H1 (cell line): ENCODE data around the gene HDAC9. TPM values are rescaled to one million over a fixed set of nuclear protein-coding genes. Genes with fewer than 3 reads are reported as not detected.

Experiments used
- CTCF ChIA-PET: fragments of 300-600 bp; sonication (Branson Sonifier 250); formaldehyde crosslinking; loops from one replicate; lab custom pipeline; 2021; ENCODE audit not compliant: partially characterized antibody; lab: Charles Lee
- POLR2A ChIA-PET: fragments of 300-600 bp; sonication (Branson Sonifier 250); formaldehyde crosslinking; loops from one replicate; lab custom pipeline; 2021; ENCODE audit warnings: inconsistent platforms; ENCODE audit not compliant: partially characterized antibody; lab: Charles Lee
- DNase-seq, 2 experiments: peaks; one replicate each; pipeline versions ENCODE4 v3.0.0 to v3.0.0-alpha.2; 2010 to 2022; ENCODE audit warnings: low spot score in 2 of 2, low read depth in 1 of 2, mixed read lengths in 1 of 2
- FAIRE-seq: peaks from 2 replicates; lab custom pipeline; 2011; peaks lifted over from hg19 to GRCh38; lab: Jason Lieb, UNC
- H2AFZ ChIP-seq: 2 replicates; pipeline ENCODE4 v1.8.1; 2012; ENCODE audit warnings: low read length, inconsistent platforms
- H2AK5ac ChIP-seq: 2 replicates; pipeline ENCODE4 v1.6.1; 2013; ENCODE audit warnings: low read depth, low read length
- H2BK120ac ChIP-seq: replicated peaks from 2 replicates; pipeline ENCODE3; 2013; ENCODE audit warnings: low read depth, low read length, inconsistent platforms
- H2BK12ac ChIP-seq: 2 replicates; pipeline ENCODE4 v1.6.1; 2013; ENCODE audit warnings: low read depth, low read length
- H2BK15ac ChIP-seq: 2 replicates; pipeline ENCODE4 v1.6.1; 2013; ENCODE audit warnings: low read length
- H2BK20ac ChIP-seq: 2 replicates; pipeline ENCODE4 v1.6.1; 2013; ENCODE audit warnings: low read length
- H2BK5ac ChIP-seq: 2 replicates; pipeline ENCODE4 v1.6.1; 2013; ENCODE audit warnings: low read depth, low read length
- H3K14ac ChIP-seq: 2 replicates; pipeline ENCODE4 v1.6.1; 2013; ENCODE audit warnings: inconsistent platforms; ENCODE audit not compliant: insufficient read length
- H3K18ac ChIP-seq: 2 replicates; pipeline ENCODE4 v1.6.1; 2013; ENCODE audit warnings: low read length; ENCODE audit errors: extremely low read depth
- H3K23ac ChIP-seq: 2 replicates; pipeline ENCODE4 v1.6.1; 2013; ENCODE audit warnings: inconsistent platforms; ENCODE audit not compliant: insufficient read length
- H3K23me2 ChIP-seq: 2 replicates; pipeline ENCODE4 v1.6.1; 2013; ENCODE audit warnings: low read depth, low read length
- H3K27ac ChIP-seq: 2 replicates; pipeline ENCODE4 v1.6.1; 2011; ENCODE audit warnings: low read depth, low read length, inconsistent platforms
- H3K27me3 ChIP-seq, 4 experiments: replicated peaks in 1 of 4; 1 replicate in 1 of 4; 2 replicates in 3 of 4; pipeline versions ENCODE4 v1.6.1 to v1.8.1; 2011 to 2013; ENCODE audit warnings: low read length in 3 of 4, mild to moderate bottlenecking in 3 of 4, inconsistent platforms in 2 of 4, mixed read lengths in 2 of 4, moderate library complexity in 1 of 4; ENCODE audit not compliant: control insufficient read depth in 3 of 4, insufficient read depth in 3 of 4; ENCODE audit errors: extremely low read depth in 1 of 4
- H3K36me3 ChIP-seq, 4 experiments: 2 replicates each; pipeline versions ENCODE4 v1.6.1 to v1.8.1; 2011 to 2013; ENCODE audit warnings: mild to moderate bottlenecking in 4 of 4, low read length in 3 of 4, moderate library complexity in 2 of 4, control low read depth in 1 of 4, inconsistent platforms in 1 of 4; ENCODE audit not compliant: insufficient read depth in 4 of 4, control insufficient read depth in 2 of 4
- H3K4ac ChIP-seq: replicated peaks from 2 replicates; pipeline ENCODE3; 2013; ENCODE audit warnings: low read length, low read depth, mixed read lengths, inconsistent platforms; ENCODE audit not compliant: insufficient read length
- H3K4me1 ChIP-seq, 4 experiments: replicated peaks in 1 of 4; 1 replicate in 1 of 4; 2 replicates in 3 of 4; pipeline versions ENCODE4 v1.6.1 to v1.8.1; 2011 to 2013; ENCODE audit warnings: low read length in 3 of 4, inconsistent platforms in 2 of 4, mixed read lengths in 1 of 4; ENCODE audit not compliant: insufficient read depth in 4 of 4, control insufficient read depth in 3 of 4
- H3K4me2 ChIP-seq, 2 experiments: 2 replicates each; pipeline versions ENCODE4 v1.6.1 to v1.8.1; 2011 to 2013; ENCODE audit warnings: low read depth in 2 of 2, low read length in 2 of 2, control low read depth in 1 of 2, inconsistent platforms in 1 of 2, mild to moderate bottlenecking in 1 of 2; ENCODE audit not compliant: insufficient read depth in 1 of 2
- H3K4me3 ChIP-seq, 4 experiments: fragments of 200-600, 300-600 bp in 1 of 4; sonication (generic), shearing (Covaris generic), sonication (Bioruptor Twin) in 1 of 4; 2 replicates each; pipeline versions ENCODE4 v1.5.1 to v1.8.1; 2011 to 2016; ENCODE audit warnings: low read length in 4 of 4, low read depth in 3 of 4, control low read depth in 2 of 4, inconsistent platforms in 2 of 4, mild to moderate bottlenecking in 2 of 4, mixed read lengths in 1 of 4, moderate library complexity in 1 of 4; ENCODE audit not compliant: insufficient read depth in 2 of 4; ENCODE audit errors: extremely low read depth in 1 of 4
- H3K56ac ChIP-seq: replicated peaks from 2 replicates; pipeline ENCODE3; 2013; ENCODE audit warnings: low read depth, mild to moderate bottlenecking, mixed read lengths, low read length, inconsistent platforms; ENCODE audit not compliant: insufficient read length
- H3K79me1 ChIP-seq: 2 replicates; pipeline ENCODE4 v1.6.1; 2013; ENCODE audit warnings: low read depth, low read length, control low read depth
- H3K79me2 ChIP-seq, 2 experiments: 2 replicates each; pipeline versions ENCODE4 v1.6.1 to v1.8.1; 2012 to 2013; ENCODE audit warnings: low read length in 2 of 2, mild to moderate bottlenecking in 2 of 2, inconsistent platforms in 1 of 2; ENCODE audit not compliant: insufficient read depth in 2 of 2, control insufficient read depth in 1 of 2
- H3K9ac ChIP-seq, 4 experiments: replicated peaks in 1 of 4; 1 replicate in 1 of 4; 2 replicates in 3 of 4; pipeline versions ENCODE4 v1.6.1 to v1.8.1; 2011 to 2013; ENCODE audit warnings: low read depth in 3 of 4, low read length in 3 of 4, control low read depth in 2 of 4, mild to moderate bottlenecking in 2 of 4, moderate library complexity in 2 of 4, inconsistent platforms in 1 of 4; ENCODE audit errors: extremely low read depth in 1 of 4
- H3K9me3 ChIP-seq, 2 experiments: 2 replicates each; pipeline versions ENCODE4 v1.6.1 to v1.8.1; 2012 to 2013; ENCODE audit warnings: mild to moderate bottlenecking in 2 of 2, moderate library complexity in 2 of 2, control low read depth in 1 of 2, inconsistent platforms in 1 of 2, low read depth in 1 of 2, low read length in 1 of 2, mixed read lengths in 1 of 2; ENCODE audit not compliant: insufficient read depth in 2 of 2
- H4K20me1 ChIP-seq, 2 experiments: replicated peaks in 1 of 2; 2 replicates each; pipeline versions ENCODE3 to v1.8.1; 2011 to 2013; ENCODE audit warnings: inconsistent platforms in 2 of 2, low read length in 2 of 2, mild to moderate bottlenecking in 1 of 2; ENCODE audit not compliant: insufficient read depth in 2 of 2, control insufficient read depth in 1 of 2
- H4K5ac ChIP-seq: 2 replicates; pipeline ENCODE4 v1.6.1; 2013; ENCODE audit warnings: low read length, low read depth, mixed read lengths, inconsistent platforms; ENCODE audit not compliant: insufficient read length
- H4K8ac ChIP-seq: 2 replicates; pipeline ENCODE4 v1.8.0; 2013; ENCODE audit warnings: mild to moderate bottlenecking, moderate library complexity, low read length, inconsistent platforms; ENCODE audit not compliant: insufficient read depth; ENCODE audit errors: extremely low read depth
- H4K91ac ChIP-seq: replicated peaks from 2 replicates; pipeline ENCODE3; 2013; ENCODE audit warnings: low read length, mixed read lengths, inconsistent platforms; ENCODE audit not compliant: insufficient read length
- BCL11A ChIP-seq, 2 experiments: IDR thresholded peaks; one replicate each; pipeline ENCODE4 v1.6.1; 2011; ENCODE audit warnings: low read depth in 2 of 2, low read length in 2 of 2, mild to moderate bottlenecking in 2 of 2
- KDM1A ChIP-seq: fragments of 200-600, 300-600 bp; sonication (generic); IDR thresholded peaks from 2 replicates; pipeline ENCODE4 v1.7.1; 2016; ENCODE audit warnings: mild to moderate bottlenecking, low read length, borderline replicate concordance
- polyA plus RNA-seq, 7 experiments: library from polyadenylated mRNA; depleted of rRNA in 3 of 7; stranded (reverse) in 5 of 7; unstranded in 2 of 7; fragments of >200 nt in 5 of 7; fragments of 200-250 nt in 2 of 7; gene quantifications; 1 replicate in 5 of 7; 2 replicates in 1 of 7; 4 replicates in 1 of 7; pipeline versions ENCODE4 v1.2.1 to v1.2.3, GENCODE V29; 2011 to 2013; ENCODE audit warnings: missing spikeins in 2 of 7, mixed read lengths in 2 of 7
- total RNA-seq: library from RNA; stranded (reverse); fragmentation: NEBNext Ultra II Directional; extraction: Animal tissue kit (Norgen Biotek cat#: 25700); gene quantifications from 2 replicates; pipeline ENCODE4 v1.2.1, GENCODE V29; 2021
- TF ChIP-seq, protein P1 (sequence below): IDR thresholded peaks from 2 replicates; pipeline ENCODE4 v1.6.1; 2012; ENCODE audit warnings: inconsistent platforms

The HDAC9 gene
- total and polyA plus RNA-seq, 2 of the 8 experiments (the other 6 are each of a cell fraction or from before 2014, with no cell fraction given): 9.5 to 13.1 TPM

DNA sequence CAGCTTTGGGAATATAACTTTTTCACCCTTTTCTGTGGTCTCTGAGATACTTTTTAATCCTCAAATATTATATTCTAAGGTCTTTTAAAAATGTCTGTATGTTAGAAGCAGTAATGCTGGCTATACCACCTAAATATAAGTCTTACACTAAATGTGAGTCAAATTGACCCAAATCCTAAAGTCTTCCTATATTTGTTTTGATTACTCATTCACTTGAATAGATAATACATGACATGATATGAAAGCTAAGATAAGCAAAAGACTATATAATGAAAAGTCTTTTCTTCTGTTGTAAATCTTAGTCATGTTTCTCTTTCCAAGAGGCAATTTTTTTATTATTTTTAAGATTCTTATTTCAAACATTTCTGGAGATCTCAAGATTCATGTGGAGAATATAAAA, 64.2 kb downstream of the HDAC9 start:
- Histone ChIP-seq H3K4me1 (no peaks in the 10 kb centered on the region), H4K20me1 (no peaks in the 10 kb centered on the region), H3K4me3 (no peak overlapping the region), H2BK5ac (no peak overlapping the region), H3K14ac (no peak overlapping the region), H3K9me3 (no peaks in the 10 kb centered on the region; a peak in 1 of 4 replicates), H3K18ac (no peak overlapping the region), H3K4ac (no peak overlapping the region), H3K36me3 (no peaks in the 10 kb centered on the region), H3K9ac (no peak overlapping the region), H4K91ac (no peak overlapping the region), H2AFZ (no peak overlapping the region), H3K79me1 (no peaks in the 10 kb centered on the region), H2BK15ac (no peak overlapping the region), H3K56ac (no peak overlapping the region), H3K4me2 (no peak overlapping the region), H2BK20ac (no peak overlapping the region), H3K27me3 (no peaks in the 10 kb centered on the region), H4K8ac (no peak overlapping the region), H2BK12ac (no peak overlapping the region), H3K23me2 (no peaks in the 10 kb centered on the region), H3K27ac (no peak overlapping the region), H3K23ac (no peak overlapping the region), H2BK120ac (no peak overlapping the region), H4K5ac (no peak overlapping the region), H3K79me2 (no peaks in the 10 kb centered on the region), H2AK5ac (no peak overlapping the region)
- FAIRE-seq (no peak), DNase-seq (no peak)
- TF ChIP-seq KDM1A: no peak
- TF ChIP-seq BCL11A (IDR thresholded peaks at IDR 0.05; ENCODE audit: low read depth in 2 of 2, low read length in 2 of 2): no peak
- TF ChIP-seq, protein P1, sequence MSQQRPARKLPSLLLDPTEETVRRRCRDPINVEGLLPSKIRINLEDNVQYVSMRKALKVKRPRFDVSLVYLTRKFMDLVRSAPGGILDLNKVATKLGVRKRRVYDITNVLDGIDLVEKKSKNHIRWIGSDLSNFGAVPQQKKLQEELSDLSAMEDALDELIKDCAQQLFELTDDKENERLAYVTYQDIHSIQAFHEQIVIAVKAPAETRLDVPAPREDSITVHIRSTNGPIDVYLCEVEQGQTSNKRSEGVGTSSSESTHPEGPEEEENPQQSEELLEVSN: no peak
- ChIA-PET CTCF (interaction anchor here (1.1 to 1.6 kb wide), 4 partner anchors 9 to 208 kb away, joined by 3 to 7 read pairs (median 4); no protein-coding TSS in a partner anchor), POLR2A (no interaction called here)
